ENCODE measurements around the gene GRIN2A.

- no peak for TF ChIP-seq CTCF (IDR thresholded peaks at IDR 0.05; ENCODE audit: control extremely low read depth in 1 of 3, insufficient read depth in 1 of 3, low read depth in 1 of 3, low read length in 3 of 3)
- TF ChIP-seq TBP (IDR thresholded peaks at IDR 0.05; ENCODE audit: low read depth, low read length): no peak
- no peak for TF ChIP-seq EP300 (IDR thresholded peaks at IDR 0.05; ENCODE audit: borderline replicate concordance in 1 of 2, low read depth in 2 of 2, low read length in 2 of 2)
- TF ChIP-seq POLR2AphosphoS5 (IDR thresholded peaks at IDR 0.05; ENCODE audit: low read depth, low read length): no peak
- TF ChIP-seq KDM1A (IDR thresholded peaks at IDR 0.05; ENCODE audit: borderline replicate concordance, low read length): no peak
- TF ChIP-seq EZH2 (IDR thresholded peaks at IDR 0.05; ENCODE audit: low read depth, low read length, severe bottlenecking): no peak
- TF ChIP-seq KDM5A (IDR thresholded peaks at IDR 0.05; ENCODE audit: low read length): no peak
Measured at GRCh38 chr16:9823510-9823909, 358.7 kb downstream of the GRIN2A start.
